ENCODE results near the gene GRK5. TPM values are rescaled to one million over a fixed set of nuclear protein-coding genes. Genes with fewer than 3 reads are reported as not detected.

GRK5 gene
- total RNA-seq, 1 donor from 2014 or later: 12.5 TPM

- H3K9me3 ChIP-seq (ENCODE audit: control insufficient read depth in 3 of 3, low read length in 3 of 3): no peaks in the 10 kb centered on the region
- peak overlapping the region in 1 of 3 donors; percentile 66 for H3K9ac ChIP-seq (ENCODE audit: low read depth in 1 of 3, low read length in 3 of 3)
- H3K4me3 ChIP-seq (ENCODE audit: low read length in 3 of 3): peak overlapping the region in 1 of 3 donors; percentile 15
- peak overlapping the region; percentile 80 for H3K27ac ChIP-seq (ENCODE audit: low read depth, low read length)
- H3K4me1 ChIP-seq (ENCODE audit: control insufficient read depth in 3 of 3, insufficient read depth in 3 of 3, low read length in 3 of 3): peaks cover 36 to 58% (median 56%) of the 10 kb centered on the region in 3 donors
- H3K27me3 ChIP-seq (ENCODE audit: control insufficient read depth in 3 of 3, insufficient read depth in 3 of 3, low read length in 3 of 3): peaks cover 0 to 3% (median 0%) of the 10 kb centered on the region in 3 donors
- no peaks in the 10 kb centered on the region for H3K36me3 ChIP-seq (ENCODE audit: control insufficient read depth in 3 of 3, insufficient read depth in 3 of 3, low read length in 3 of 3)
Measured at GRCh38 chr10:119315128-119316001, 108.0 kb downstream of the GRK5 start.

DNA sequence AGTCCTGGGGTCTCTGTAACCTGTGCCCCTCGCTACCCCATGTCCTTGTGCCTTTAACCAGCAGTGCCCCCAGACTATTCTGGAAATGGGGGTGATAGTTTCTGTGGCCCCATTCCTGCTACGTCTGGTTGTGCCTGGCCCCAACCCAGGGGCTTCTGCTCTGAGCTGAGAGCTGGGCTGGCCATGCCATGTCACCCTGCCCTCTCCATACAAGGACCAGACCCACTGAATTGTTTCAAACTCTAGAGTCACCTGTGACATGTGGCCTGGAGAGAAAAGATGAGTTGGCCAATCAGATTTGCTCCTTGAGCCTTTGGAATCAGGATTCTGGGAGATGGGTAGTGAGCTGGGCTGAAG lies 108.6 kb downstream of the GRK5 start:
- no peaks in the 10 kb centered on the region for H3K36me3 ChIP-seq (ENCODE audit: control insufficient read depth in 3 of 3, insufficient read depth in 3 of 3, low read length in 3 of 3)
- no peak overlapping the region for H3K4me3 ChIP-seq (ENCODE audit: low read length in 3 of 3)
- no peaks in the 10 kb centered on the region for H3K9me3 ChIP-seq (ENCODE audit: control insufficient read depth in 3 of 3, low read length in 3 of 3)
- H3K9ac ChIP-seq (ENCODE audit: low read depth in 1 of 3, low read length in 3 of 3): peak overlapping the region in 1 of 3 donors; percentile 66
- peaks cover 36 to 57% (median 56%) of the 10 kb centered on the region in 3 donors for H3K4me1 ChIP-seq (ENCODE audit: control insufficient read depth in 3 of 3, insufficient read depth in 3 of 3, low read length in 3 of 3)
- peak overlapping the region; percentile 80 for H3K27ac ChIP-seq (ENCODE audit: low read depth, low read length)
- peaks cover 0 to 3% (median 0%) of the 10 kb centered on the region in 3 donors for H3K27me3 ChIP-seq (ENCODE audit: control insufficient read depth in 3 of 3, insufficient read depth in 3 of 3, low read length in 3 of 3)

DNA sequence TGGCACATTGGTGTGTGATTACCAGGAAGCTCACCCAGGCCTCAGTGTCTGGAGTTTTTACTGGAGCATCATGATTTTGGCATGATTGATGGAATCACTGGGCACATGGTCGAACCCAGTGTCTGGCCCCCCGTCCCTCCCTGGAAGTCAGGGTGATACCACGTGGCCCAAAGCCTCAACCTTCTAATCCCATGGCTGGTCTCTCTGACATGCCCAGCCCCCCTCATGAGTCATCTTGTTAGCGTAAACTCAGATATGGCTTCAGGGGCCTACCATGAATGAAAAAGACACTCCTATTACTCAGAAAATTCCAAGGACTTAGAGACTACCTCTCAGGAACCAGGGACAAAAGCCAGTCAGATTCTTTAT lies 109.3 kb downstream of the GRK5 start:
- Histone ChIP-seq H3K4me1 (ENCODE audit: control insufficient read depth in 3 of 3, insufficient read depth in 3 of 3, low read length in 3 of 3) (peaks cover 36 to 56% (median 55%) of the 10 kb centered on the region in 3 donors), H3K27me3 (ENCODE audit: control insufficient read depth in 3 of 3, insufficient read depth in 3 of 3, low read length in 3 of 3) (peaks cover 0 to 3% (median 0%) of the 10 kb centered on the region in 3 donors), H3K27ac (ENCODE audit: low read depth, low read length) (peak overlapping the region; percentile 80), H3K4me3 (ENCODE audit: low read length in 3 of 3) (no peak overlapping the region), H3K9ac (ENCODE audit: low read depth in 1 of 3, low read length in 3 of 3) (no peak overlapping the region), H3K36me3 (ENCODE audit: control insufficient read depth in 3 of 3, insufficient read depth in 3 of 3, low read length in 3 of 3) (no peaks in the 10 kb centered on the region), H3K9me3 (ENCODE audit: control insufficient read depth in 3 of 3, low read length in 3 of 3) (no peaks in the 10 kb centered on the region)

GRCh38 chr10:119318411-119319160 lies 111.2 kb downstream of the GRK5 start:
- Histone ChIP-seq H3K36me3 (ENCODE audit: control insufficient read depth in 3 of 3, insufficient read depth in 3 of 3, low read length in 3 of 3) (no peaks in the 10 kb centered on the region), H3K27ac (ENCODE audit: low read depth, low read length) (no peak overlapping the region), H3K4me3 (ENCODE audit: low read length in 3 of 3) (no peak overlapping the region), H3K4me1 (ENCODE audit: control insufficient read depth in 3 of 3, insufficient read depth in 3 of 3, low read length in 3 of 3) (peaks cover 36 to 50% (median 46%) of the 10 kb centered on the region in 3 donors), H3K9ac (ENCODE audit: low read depth in 1 of 3, low read length in 3 of 3) (no peak overlapping the region), H3K27me3 (ENCODE audit: control insufficient read depth in 3 of 3, insufficient read depth in 3 of 3, low read length in 3 of 3) (no peaks in the 10 kb centered on the region), H3K9me3 (ENCODE audit: control insufficient read depth in 3 of 3, low read length in 3 of 3) (no peaks in the 10 kb centered on the region)

DNA sequence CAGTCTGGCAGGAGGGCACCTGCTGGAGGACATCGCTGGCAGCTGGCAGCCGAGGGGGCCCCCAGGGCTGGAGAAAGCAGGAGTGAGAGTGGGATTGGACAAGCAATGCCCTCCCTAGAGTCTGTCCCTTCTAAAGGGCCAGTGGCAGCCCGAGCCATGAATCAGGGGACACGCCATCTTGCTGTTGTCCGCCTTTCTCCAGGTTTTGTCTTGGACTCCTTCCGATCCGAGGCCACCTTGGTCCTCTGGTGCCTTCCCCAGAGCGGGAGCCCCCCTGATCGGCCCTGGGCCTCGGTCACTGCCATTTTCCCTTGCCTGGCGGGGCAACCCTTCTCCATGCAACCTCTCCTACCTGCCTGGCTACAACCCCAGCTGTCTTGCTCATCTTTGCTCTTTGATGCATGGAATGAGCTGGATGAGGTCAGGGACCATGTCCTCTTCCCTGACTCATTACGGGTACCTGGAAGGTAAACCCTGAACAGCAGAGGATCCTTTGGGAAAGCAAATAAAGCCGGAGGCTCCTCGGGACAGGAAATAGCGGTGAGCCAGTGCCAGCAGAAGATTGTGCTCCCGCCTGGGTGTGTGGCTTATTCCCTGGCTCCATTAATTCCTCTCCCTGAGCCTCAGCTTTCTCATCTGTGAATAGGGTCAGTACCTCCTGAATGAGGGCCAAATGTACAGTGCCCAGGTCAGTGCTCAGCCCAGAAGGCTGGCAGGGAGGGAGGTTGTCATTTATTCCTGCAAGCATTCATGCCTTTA lies 112.0 kb downstream of the GRK5 start:
- Histone ChIP-seq H3K4me3 (ENCODE audit: low read length in 3 of 3) (no peak overlapping the region), H3K4me1 (ENCODE audit: control insufficient read depth in 3 of 3, insufficient read depth in 3 of 3, low read length in 3 of 3) (peaks cover 35 to 47% (median 41%) of the 10 kb centered on the region in 3 donors), H3K9ac (ENCODE audit: low read depth in 1 of 3, low read length in 3 of 3) (no peak overlapping the region), H3K9me3 (ENCODE audit: control insufficient read depth in 3 of 3, low read length in 3 of 3) (no peaks in the 10 kb centered on the region), H3K27ac (ENCODE audit: low read depth, low read length) (no peak overlapping the region), H3K36me3 (ENCODE audit: control insufficient read depth in 3 of 3, insufficient read depth in 3 of 3, low read length in 3 of 3) (no peaks in the 10 kb centered on the region), H3K27me3 (ENCODE audit: control insufficient read depth in 3 of 3, insufficient read depth in 3 of 3, low read length in 3 of 3) (no peaks in the 10 kb centered on the region)

DNA sequence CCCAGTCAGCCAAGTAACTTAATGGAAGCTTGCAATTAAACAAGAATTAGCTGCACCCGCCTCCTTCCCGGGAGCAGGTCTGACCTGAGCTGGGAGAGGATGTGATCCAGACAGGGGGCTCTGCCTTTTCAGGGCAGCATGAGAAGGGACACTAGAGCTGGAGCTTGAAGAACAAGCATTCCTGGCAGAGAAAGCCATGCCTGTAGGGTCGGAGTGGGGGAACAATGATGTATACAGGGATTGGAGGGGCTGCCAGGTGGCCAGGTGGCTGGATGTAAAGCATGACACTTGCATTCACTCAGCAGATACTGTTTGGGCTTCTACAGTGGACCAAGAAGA lies 112.5 kb downstream of the GRK5 start:
- H3K9me3 ChIP-seq (ENCODE audit: control insufficient read depth in 3 of 3, low read length in 3 of 3): no peaks in the 10 kb centered on the region
- H3K27me3 ChIP-seq (ENCODE audit: control insufficient read depth in 3 of 3, insufficient read depth in 3 of 3, low read length in 3 of 3): no peaks in the 10 kb centered on the region
- no peak overlapping the region for H3K9ac ChIP-seq (ENCODE audit: low read depth in 1 of 3, low read length in 3 of 3)
- peaks cover 30 to 41% (median 35%) of the 10 kb centered on the region in 3 donors for H3K4me1 ChIP-seq (ENCODE audit: control insufficient read depth in 3 of 3, insufficient read depth in 3 of 3, low read length in 3 of 3)
- H3K36me3 ChIP-seq (ENCODE audit: control insufficient read depth in 3 of 3, insufficient read depth in 3 of 3, low read length in 3 of 3): no peaks in the 10 kb centered on the region
- no peak overlapping the region for H3K4me3 ChIP-seq (ENCODE audit: low read length in 3 of 3)
- H3K27ac ChIP-seq (ENCODE audit: low read depth, low read length): no peak overlapping the region

GRCh38 chr10:119320981-119321380 lies 113.6 kb downstream of the GRK5 start:
- Histone ChIP-seq H3K36me3 (ENCODE audit: control insufficient read depth in 3 of 3, insufficient read depth in 3 of 3, low read length in 3 of 3) (no peaks in the 10 kb centered on the region), H3K27me3 (ENCODE audit: control insufficient read depth in 3 of 3, insufficient read depth in 3 of 3, low read length in 3 of 3) (no peaks in the 10 kb centered on the region), H3K9me3 (ENCODE audit: control insufficient read depth in 3 of 3, low read length in 3 of 3) (no peaks in the 10 kb centered on the region), H3K4me3 (ENCODE audit: low read length in 3 of 3) (no peak overlapping the region), H3K4me1 (ENCODE audit: control insufficient read depth in 3 of 3, insufficient read depth in 3 of 3, low read length in 3 of 3) (peaks cover 19 to 30% (median 24%) of the 10 kb centered on the region in 3 donors), H3K27ac (ENCODE audit: low read depth, low read length) (no peak overlapping the region), H3K9ac (ENCODE audit: low read depth in 1 of 3, low read length in 3 of 3) (no peak overlapping the region)

DNA sequence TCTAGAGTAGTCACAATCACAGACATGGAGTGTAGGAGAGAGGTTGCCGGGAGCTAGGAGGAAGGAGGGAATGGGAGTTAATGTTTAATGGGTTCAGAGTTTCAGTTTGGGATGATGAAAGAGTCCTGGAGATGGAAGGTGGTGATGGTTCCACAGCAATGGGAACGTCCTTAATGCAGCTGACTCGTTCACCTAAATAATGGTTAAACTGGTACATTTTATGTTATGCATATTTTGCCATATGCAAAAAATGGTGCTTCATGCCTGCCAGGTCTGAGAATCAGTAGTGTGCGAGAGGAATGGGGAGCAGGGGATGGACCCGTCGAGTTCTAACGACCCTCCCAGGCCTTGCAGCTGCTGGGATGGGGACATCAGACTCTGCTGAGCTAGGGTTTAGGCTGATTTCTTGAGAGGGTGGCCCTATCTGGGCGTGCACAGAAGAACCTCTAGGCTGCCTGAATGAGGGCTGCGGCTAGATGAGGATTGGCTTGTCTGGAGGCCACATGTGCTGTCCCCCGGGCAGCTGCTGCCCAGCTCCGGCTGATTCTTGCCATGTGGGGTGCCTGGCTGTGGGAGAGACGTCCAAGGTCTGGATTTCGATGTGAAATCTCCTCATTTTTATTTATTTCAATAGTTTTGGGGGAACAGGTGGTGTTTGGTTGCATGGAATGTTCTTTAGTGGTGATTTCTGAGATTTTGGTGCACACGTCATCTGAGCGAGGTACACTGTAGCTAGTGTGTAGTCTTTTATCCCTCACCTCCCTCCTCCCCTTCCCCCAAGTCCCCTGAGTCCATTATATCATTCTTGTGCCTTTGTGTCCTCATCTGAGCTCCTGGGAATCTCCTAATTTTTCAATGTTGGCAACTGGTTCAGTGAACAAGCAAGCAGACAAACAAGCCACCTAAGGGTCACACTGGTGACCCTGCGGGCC lies 116.0 kb downstream of the GRK5 start:
- Histone ChIP-seq H3K27me3 (ENCODE audit: control insufficient read depth in 3 of 3, insufficient read depth in 3 of 3, low read length in 3 of 3) (no peaks in the 10 kb centered on the region), H3K36me3 (ENCODE audit: control insufficient read depth in 3 of 3, insufficient read depth in 3 of 3, low read length in 3 of 3) (peaks cover 0 to 2% (median 2%) of the 10 kb centered on the region in 3 donors), H3K4me3 (ENCODE audit: low read length in 3 of 3) (no peak overlapping the region), H3K4me1 (ENCODE audit: control insufficient read depth in 3 of 3, insufficient read depth in 3 of 3, low read length in 3 of 3) (peaks cover 3 to 8% (median 5%) of the 10 kb centered on the region in 3 donors), H3K27ac (ENCODE audit: low read depth, low read length) (no peak overlapping the region), H3K9me3 (ENCODE audit: control insufficient read depth in 3 of 3, low read length in 3 of 3) (no peaks in the 10 kb centered on the region), H3K9ac (ENCODE audit: low read depth in 1 of 3, low read length in 3 of 3) (no peak overlapping the region)

- Histone ChIP-seq H3K4me3 (ENCODE audit: low read length in 3 of 3) (no peak overlapping the region), H3K9me3 (ENCODE audit: control insufficient read depth in 3 of 3, low read length in 3 of 3) (no peaks in the 10 kb centered on the region), H3K36me3 (ENCODE audit: control insufficient read depth in 3 of 3, insufficient read depth in 3 of 3, low read length in 3 of 3) (peaks cover 0 to 2% (median 2%) of the 10 kb centered on the region in 3 donors), H3K27me3 (ENCODE audit: control insufficient read depth in 3 of 3, insufficient read depth in 3 of 3, low read length in 3 of 3) (no peaks in the 10 kb centered on the region), H3K27ac (ENCODE audit: low read depth, low read length) (no peak overlapping the region), H3K4me1 (ENCODE audit: control insufficient read depth in 3 of 3, insufficient read depth in 3 of 3, low read length in 3 of 3) (peaks cover 0 to 4% (median 0%) of the 10 kb centered on the region in 3 donors), H3K9ac (ENCODE audit: low read depth in 1 of 3, low read length in 3 of 3) (no peak overlapping the region)
Measured at GRCh38 chr10:119325131-119325530, 117.8 kb downstream of the GRK5 start.

All from skeletal muscle tissue (tissue), 4 donors.